H1 (cell line): ENCODE data around the gene ATAD3B. TPM values are rescaled to one million over a fixed set of nuclear protein-coding genes. Genes with fewer than 3 reads are reported as not detected.

ENCODE experiments used
- KDM1A ChIP-seq: fragments of 200-600, 300-600 bp; sonication (generic); IDR thresholded peaks from 2 replicates; pipeline ENCODE4 v1.7.1; 2016; ENCODE audit warnings: mild to moderate bottlenecking, low read length, borderline replicate concordance
- SP4 ChIP-seq: IDR thresholded peaks from 2 replicates; pipeline ENCODE4 v1.6.1; 2012; ENCODE audit warnings: low read length, inconsistent platforms
- polyA plus RNA-seq, 7 experiments: library from polyadenylated mRNA; depleted of rRNA in 3 of 7; stranded (reverse) in 5 of 7; unstranded in 2 of 7; fragments of >200 nt in 5 of 7; fragments of 200-250 nt in 2 of 7; gene quantifications; 1 replicate in 5 of 7; 2 replicates in 1 of 7; 4 replicates in 1 of 7; pipeline versions ENCODE4 v1.2.1 to v1.2.3, GENCODE V29; 2011 to 2013; ENCODE audit warnings: missing spikeins in 2 of 7, mixed read lengths in 2 of 7
- total RNA-seq: library from RNA; stranded (reverse); fragmentation: NEBNext Ultra II Directional; extraction: Animal tissue kit (Norgen Biotek cat#: 25700); gene quantifications from 2 replicates; pipeline ENCODE4 v1.2.1, GENCODE V29; 2021
- TF ChIP-seq, protein P1 (sequence below): fragments of 300-600 bp; sonication (generic); IDR thresholded peaks from 2 replicates; pipeline ENCODE4 v1.7.1; 2012; ENCODE audit warnings: low read length, moderate library complexity, mild to moderate bottlenecking, inconsistent platforms; ENCODE audit not compliant: insufficient replicate concordance

Gene ATAD3B
- total and polyA plus RNA-seq, 2 of the 8 experiments (the other 6 are each of a cell fraction or from before 2014, with no cell fraction given) = 31.3 to 63.0 TPM

DNA sequence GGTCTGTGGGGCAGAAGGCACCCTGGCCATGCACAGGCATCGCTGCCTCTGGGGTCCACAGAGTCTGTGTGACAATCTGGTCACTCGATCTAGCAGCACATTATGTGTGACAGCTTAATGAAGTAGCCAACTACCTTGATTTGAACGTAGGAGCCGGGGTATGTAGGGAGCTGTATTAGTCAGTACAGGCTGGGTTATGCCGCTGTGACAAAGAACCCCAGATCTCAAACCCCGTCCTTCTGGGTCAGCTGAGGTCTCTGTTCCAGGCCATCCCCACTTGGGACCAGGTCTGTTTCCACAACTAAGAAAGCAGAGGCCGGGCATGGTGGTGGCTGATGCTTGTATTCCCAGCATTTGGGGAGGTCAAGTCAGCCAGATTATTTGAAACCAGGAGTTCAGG lies 8.3 kb upstream of the ATAD3B start (continued):
- TF ChIP-seq, protein P1, sequence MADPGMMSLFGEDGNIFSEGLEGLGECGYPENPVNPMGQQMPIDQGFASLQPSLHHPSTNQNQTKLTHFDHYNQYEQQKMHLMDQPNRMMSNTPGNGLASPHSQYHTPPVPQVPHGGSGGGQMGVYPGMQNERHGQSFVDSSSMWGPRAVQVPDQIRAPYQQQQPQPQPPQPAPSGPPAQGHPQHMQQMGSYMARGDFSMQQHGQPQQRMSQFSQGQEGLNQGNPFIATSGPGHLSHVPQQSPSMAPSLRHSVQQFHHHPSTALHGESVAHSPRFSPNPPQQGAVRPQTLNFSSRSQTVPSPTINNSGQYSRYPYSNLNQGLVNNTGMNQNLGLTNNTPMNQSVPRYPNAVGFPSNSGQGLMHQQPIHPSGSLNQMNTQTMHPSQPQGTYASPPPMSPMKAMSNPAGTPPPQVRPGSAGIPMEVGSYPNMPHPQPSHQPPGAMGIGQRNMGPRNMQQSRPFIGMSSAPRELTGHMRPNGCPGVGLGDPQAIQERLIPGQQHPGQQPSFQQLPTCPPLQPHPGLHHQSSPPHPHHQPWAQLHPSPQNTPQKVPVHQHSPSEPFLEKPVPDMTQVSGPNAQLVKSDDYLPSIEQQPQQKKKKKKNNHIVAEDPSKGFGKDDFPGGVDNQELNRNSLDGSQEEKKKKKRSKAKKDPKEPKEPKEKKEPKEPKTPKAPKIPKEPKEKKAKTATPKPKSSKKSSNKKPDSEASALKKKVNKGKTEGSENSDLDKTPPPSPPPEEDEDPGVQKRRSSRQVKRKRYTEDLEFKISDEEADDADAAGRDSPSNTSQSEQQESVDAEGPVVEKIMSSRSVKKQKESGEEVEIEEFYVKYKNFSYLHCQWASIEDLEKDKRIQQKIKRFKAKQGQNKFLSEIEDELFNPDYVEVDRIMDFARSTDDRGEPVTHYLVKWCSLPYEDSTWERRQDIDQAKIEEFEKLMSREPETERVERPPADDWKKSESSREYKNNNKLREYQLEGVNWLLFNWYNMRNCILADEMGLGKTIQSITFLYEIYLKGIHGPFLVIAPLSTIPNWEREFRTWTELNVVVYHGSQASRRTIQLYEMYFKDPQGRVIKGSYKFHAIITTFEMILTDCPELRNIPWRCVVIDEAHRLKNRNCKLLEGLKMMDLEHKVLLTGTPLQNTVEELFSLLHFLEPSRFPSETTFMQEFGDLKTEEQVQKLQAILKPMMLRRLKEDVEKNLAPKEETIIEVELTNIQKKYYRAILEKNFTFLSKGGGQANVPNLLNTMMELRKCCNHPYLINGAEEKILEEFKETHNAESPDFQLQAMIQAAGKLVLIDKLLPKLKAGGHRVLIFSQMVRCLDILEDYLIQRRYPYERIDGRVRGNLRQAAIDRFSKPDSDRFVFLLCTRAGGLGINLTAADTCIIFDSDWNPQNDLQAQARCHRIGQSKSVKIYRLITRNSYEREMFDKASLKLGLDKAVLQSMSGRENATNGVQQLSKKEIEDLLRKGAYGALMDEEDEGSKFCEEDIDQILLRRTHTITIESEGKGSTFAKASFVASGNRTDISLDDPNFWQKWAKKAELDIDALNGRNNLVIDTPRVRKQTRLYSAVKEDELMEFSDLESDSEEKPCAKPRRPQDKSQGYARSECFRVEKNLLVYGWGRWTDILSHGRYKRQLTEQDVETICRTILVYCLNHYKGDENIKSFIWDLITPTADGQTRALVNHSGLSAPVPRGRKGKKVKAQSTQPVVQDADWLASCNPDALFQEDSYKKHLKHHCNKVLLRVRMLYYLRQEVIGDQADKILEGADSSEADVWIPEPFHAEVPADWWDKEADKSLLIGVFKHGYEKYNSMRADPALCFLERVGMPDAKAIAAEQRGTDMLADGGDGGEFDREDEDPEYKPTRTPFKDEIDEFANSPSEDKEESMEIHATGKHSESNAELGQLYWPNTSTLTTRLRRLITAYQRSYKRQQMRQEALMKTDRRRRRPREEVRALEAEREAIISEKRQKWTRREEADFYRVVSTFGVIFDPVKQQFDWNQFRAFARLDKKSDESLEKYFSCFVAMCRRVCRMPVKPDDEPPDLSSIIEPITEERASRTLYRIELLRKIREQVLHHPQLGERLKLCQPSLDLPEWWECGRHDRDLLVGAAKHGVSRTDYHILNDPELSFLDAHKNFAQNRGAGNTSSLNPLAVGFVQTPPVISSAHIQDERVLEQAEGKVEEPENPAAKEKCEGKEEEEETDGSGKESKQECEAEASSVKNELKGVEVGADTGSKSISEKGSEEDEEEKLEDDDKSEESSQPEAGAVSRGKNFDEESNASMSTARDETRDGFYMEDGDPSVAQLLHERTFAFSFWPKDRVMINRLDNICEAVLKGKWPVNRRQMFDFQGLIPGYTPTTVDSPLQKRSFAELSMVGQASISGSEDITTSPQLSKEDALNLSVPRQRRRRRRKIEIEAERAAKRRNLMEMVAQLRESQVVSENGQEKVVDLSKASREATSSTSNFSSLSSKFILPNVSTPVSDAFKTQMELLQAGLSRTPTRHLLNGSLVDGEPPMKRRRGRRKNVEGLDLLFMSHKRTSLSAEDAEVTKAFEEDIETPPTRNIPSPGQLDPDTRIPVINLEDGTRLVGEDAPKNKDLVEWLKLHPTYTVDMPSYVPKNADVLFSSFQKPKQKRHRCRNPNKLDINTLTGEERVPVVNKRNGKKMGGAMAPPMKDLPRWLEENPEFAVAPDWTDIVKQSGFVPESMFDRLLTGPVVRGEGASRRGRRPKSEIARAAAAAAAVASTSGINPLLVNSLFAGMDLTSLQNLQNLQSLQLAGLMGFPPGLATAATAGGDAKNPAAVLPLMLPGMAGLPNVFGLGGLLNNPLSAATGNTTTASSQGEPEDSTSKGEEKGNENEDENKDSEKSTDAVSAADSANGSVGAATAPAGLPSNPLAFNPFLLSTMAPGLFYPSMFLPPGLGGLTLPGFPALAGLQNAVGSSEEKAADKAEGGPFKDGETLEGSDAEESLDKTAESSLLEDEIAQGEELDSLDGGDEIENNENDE = no peak
- no peak for TF ChIP-seq KDM1A
- TF ChIP-seq SP4 = no peak
- TF ChIP-seq, all 59 proteins: peak for 0
